H1 (cell line): ENCODE data around the gene NRP2. TPM values are rescaled to one million over a fixed set of nuclear protein-coding genes. Genes with fewer than 3 reads are reported as not detected.

Experiments
- CTCF ChIA-PET: fragments of 300-600 bp; sonication (Branson Sonifier 250); formaldehyde crosslinking; loops from one replicate; lab custom pipeline; 2021; ENCODE audit not compliant: partially characterized antibody; lab: Charles Lee
- POLR2A ChIA-PET: fragments of 300-600 bp; sonication (Branson Sonifier 250); formaldehyde crosslinking; loops from one replicate; lab custom pipeline; 2021; ENCODE audit warnings: inconsistent platforms; ENCODE audit not compliant: partially characterized antibody; lab: Charles Lee
- DNase-seq, 2 experiments: peaks; one replicate each; pipeline versions ENCODE4 v3.0.0 to v3.0.0-alpha.2; 2010 to 2022; ENCODE audit warnings: low spot score in 2 of 2, low read depth in 1 of 2, mixed read lengths in 1 of 2
- FAIRE-seq: peaks from 2 replicates; lab custom pipeline; 2011; peaks lifted over from hg19 to GRCh38; lab: Jason Lieb, UNC
- H2AFZ ChIP-seq: 2 replicates; pipeline ENCODE4 v1.8.1; 2012; ENCODE audit warnings: low read length, inconsistent platforms
- H2AK5ac ChIP-seq: 2 replicates; pipeline ENCODE4 v1.6.1; 2013; ENCODE audit warnings: low read depth, low read length
- H2BK120ac ChIP-seq: replicated peaks from 2 replicates; pipeline ENCODE3; 2013; ENCODE audit warnings: low read depth, low read length, inconsistent platforms
- H2BK12ac ChIP-seq: 2 replicates; pipeline ENCODE4 v1.6.1; 2013; ENCODE audit warnings: low read depth, low read length
- H2BK15ac ChIP-seq: 2 replicates; pipeline ENCODE4 v1.6.1; 2013; ENCODE audit warnings: low read length
- H2BK20ac ChIP-seq: 2 replicates; pipeline ENCODE4 v1.6.1; 2013; ENCODE audit warnings: low read length
- H2BK5ac ChIP-seq: 2 replicates; pipeline ENCODE4 v1.6.1; 2013; ENCODE audit warnings: low read depth, low read length
- H3K14ac ChIP-seq: 2 replicates; pipeline ENCODE4 v1.6.1; 2013; ENCODE audit warnings: inconsistent platforms; ENCODE audit not compliant: insufficient read length
- H3K18ac ChIP-seq: 2 replicates; pipeline ENCODE4 v1.6.1; 2013; ENCODE audit warnings: low read length; ENCODE audit errors: extremely low read depth
- H3K23ac ChIP-seq: 2 replicates; pipeline ENCODE4 v1.6.1; 2013; ENCODE audit warnings: inconsistent platforms; ENCODE audit not compliant: insufficient read length
- H3K23me2 ChIP-seq: 2 replicates; pipeline ENCODE4 v1.6.1; 2013; ENCODE audit warnings: low read depth, low read length
- H3K27ac ChIP-seq: 2 replicates; pipeline ENCODE4 v1.6.1; 2011; ENCODE audit warnings: low read depth, low read length, inconsistent platforms
- H3K27me3 ChIP-seq, 4 experiments: replicated peaks in 1 of 4; 1 replicate in 1 of 4; 2 replicates in 3 of 4; pipeline versions ENCODE4 v1.6.1 to v1.8.1; 2011 to 2013; ENCODE audit warnings: low read length in 3 of 4, mild to moderate bottlenecking in 3 of 4, inconsistent platforms in 2 of 4, mixed read lengths in 2 of 4, moderate library complexity in 1 of 4; ENCODE audit not compliant: control insufficient read depth in 3 of 4, insufficient read depth in 3 of 4; ENCODE audit errors: extremely low read depth in 1 of 4
- H3K36me3 ChIP-seq, 4 experiments: 2 replicates each; pipeline versions ENCODE4 v1.6.1 to v1.8.1; 2011 to 2013; ENCODE audit warnings: mild to moderate bottlenecking in 4 of 4, low read length in 3 of 4, moderate library complexity in 2 of 4, control low read depth in 1 of 4, inconsistent platforms in 1 of 4; ENCODE audit not compliant: insufficient read depth in 4 of 4, control insufficient read depth in 2 of 4
- H3K4ac ChIP-seq: replicated peaks from 2 replicates; pipeline ENCODE3; 2013; ENCODE audit warnings: low read length, low read depth, mixed read lengths, inconsistent platforms; ENCODE audit not compliant: insufficient read length
- H3K4me1 ChIP-seq, 4 experiments: replicated peaks in 1 of 4; 1 replicate in 1 of 4; 2 replicates in 3 of 4; pipeline versions ENCODE4 v1.6.1 to v1.8.1; 2011 to 2013; ENCODE audit warnings: low read length in 3 of 4, inconsistent platforms in 2 of 4, mixed read lengths in 1 of 4; ENCODE audit not compliant: insufficient read depth in 4 of 4, control insufficient read depth in 3 of 4
- H3K4me2 ChIP-seq, 2 experiments: 2 replicates each; pipeline versions ENCODE4 v1.6.1 to v1.8.1; 2011 to 2013; ENCODE audit warnings: low read depth in 2 of 2, low read length in 2 of 2, control low read depth in 1 of 2, inconsistent platforms in 1 of 2, mild to moderate bottlenecking in 1 of 2; ENCODE audit not compliant: insufficient read depth in 1 of 2
- H3K4me3 ChIP-seq, 4 experiments: fragments of 200-600, 300-600 bp in 1 of 4; sonication (generic), shearing (Covaris generic), sonication (Bioruptor Twin) in 1 of 4; 2 replicates each; pipeline versions ENCODE4 v1.5.1 to v1.8.1; 2011 to 2016; ENCODE audit warnings: low read length in 4 of 4, low read depth in 3 of 4, control low read depth in 2 of 4, inconsistent platforms in 2 of 4, mild to moderate bottlenecking in 2 of 4, mixed read lengths in 1 of 4, moderate library complexity in 1 of 4; ENCODE audit not compliant: insufficient read depth in 2 of 4; ENCODE audit errors: extremely low read depth in 1 of 4
- H3K56ac ChIP-seq: replicated peaks from 2 replicates; pipeline ENCODE3; 2013; ENCODE audit warnings: low read depth, mild to moderate bottlenecking, mixed read lengths, low read length, inconsistent platforms; ENCODE audit not compliant: insufficient read length
- H3K79me1 ChIP-seq: 2 replicates; pipeline ENCODE4 v1.6.1; 2013; ENCODE audit warnings: low read depth, low read length, control low read depth
- H3K79me2 ChIP-seq, 2 experiments: 2 replicates each; pipeline versions ENCODE4 v1.6.1 to v1.8.1; 2012 to 2013; ENCODE audit warnings: low read length in 2 of 2, mild to moderate bottlenecking in 2 of 2, inconsistent platforms in 1 of 2; ENCODE audit not compliant: insufficient read depth in 2 of 2, control insufficient read depth in 1 of 2
- H3K9ac ChIP-seq, 4 experiments: replicated peaks in 1 of 4; 1 replicate in 1 of 4; 2 replicates in 3 of 4; pipeline versions ENCODE4 v1.6.1 to v1.8.1; 2011 to 2013; ENCODE audit warnings: low read depth in 3 of 4, low read length in 3 of 4, control low read depth in 2 of 4, mild to moderate bottlenecking in 2 of 4, moderate library complexity in 2 of 4, inconsistent platforms in 1 of 4; ENCODE audit errors: extremely low read depth in 1 of 4
- H3K9me3 ChIP-seq, 2 experiments: 2 replicates each; pipeline versions ENCODE4 v1.6.1 to v1.8.1; 2012 to 2013; ENCODE audit warnings: mild to moderate bottlenecking in 2 of 2, moderate library complexity in 2 of 2, control low read depth in 1 of 2, inconsistent platforms in 1 of 2, low read depth in 1 of 2, low read length in 1 of 2, mixed read lengths in 1 of 2; ENCODE audit not compliant: insufficient read depth in 2 of 2
- H4K20me1 ChIP-seq, 2 experiments: replicated peaks in 1 of 2; 2 replicates each; pipeline versions ENCODE3 to v1.8.1; 2011 to 2013; ENCODE audit warnings: inconsistent platforms in 2 of 2, low read length in 2 of 2, mild to moderate bottlenecking in 1 of 2; ENCODE audit not compliant: insufficient read depth in 2 of 2, control insufficient read depth in 1 of 2
- H4K5ac ChIP-seq: 2 replicates; pipeline ENCODE4 v1.6.1; 2013; ENCODE audit warnings: low read length, low read depth, mixed read lengths, inconsistent platforms; ENCODE audit not compliant: insufficient read length
- H4K8ac ChIP-seq: 2 replicates; pipeline ENCODE4 v1.8.0; 2013; ENCODE audit warnings: mild to moderate bottlenecking, moderate library complexity, low read length, inconsistent platforms; ENCODE audit not compliant: insufficient read depth; ENCODE audit errors: extremely low read depth
- H4K91ac ChIP-seq: replicated peaks from 2 replicates; pipeline ENCODE3; 2013; ENCODE audit warnings: low read length, mixed read lengths, inconsistent platforms; ENCODE audit not compliant: insufficient read length
- CHD1 ChIP-seq: IDR thresholded peaks from 2 replicates; pipeline ENCODE4 v1.6.1; 2012; ENCODE audit warnings: low read depth, low read length, improper control_type of control experiment
- CHD2 ChIP-seq: IDR thresholded peaks from 2 replicates; pipeline ENCODE4 v1.6.1; 2012; ENCODE audit warnings: low read length, improper control_type of control experiment
- CTCF ChIP-seq, 3 experiments: IDR thresholded peaks; 1 replicate in 2 of 3; 2 replicates in 1 of 3; pipeline versions ENCODE4 v1.5.1 to v1.6.1; 2011; ENCODE audit warnings: low read length in 3 of 3, mild to moderate bottlenecking in 3 of 3, inconsistent platforms in 2 of 3, low read depth in 1 of 3, moderate library complexity in 1 of 3; ENCODE audit not compliant: insufficient read depth in 1 of 3; ENCODE audit errors: control extremely low read depth in 1 of 3
- FOSL1 ChIP-seq: IDR thresholded peaks from 2 replicates; pipeline ENCODE4 v1.6.1; 2011; ENCODE audit warnings: mild to moderate bottlenecking, low read depth, low read length, moderate library complexity; ENCODE audit not compliant: insufficient read depth
- KDM1A ChIP-seq: fragments of 200-600, 300-600 bp; sonication (generic); IDR thresholded peaks from 2 replicates; pipeline ENCODE4 v1.7.1; 2016; ENCODE audit warnings: mild to moderate bottlenecking, low read length, borderline replicate concordance
- NANOG ChIP-seq: IDR thresholded peaks from 2 replicates; pipeline ENCODE4 v1.6.1; 2011; ENCODE audit warnings: low read length, low read depth, mild to moderate bottlenecking, inconsistent platforms; ENCODE audit not compliant: insufficient read depth, poor library complexity, severe bottlenecking
- PHF8 ChIP-seq: fragments of 200-600 bp; sonication (generic); conservative IDR thresholded peaks from 2 replicates; pipeline ENCODE4 v1.7.1; 2012; ENCODE audit warnings: low read depth, mild to moderate bottlenecking, inconsistent platforms, low read length, moderate library complexity
- RAD21 ChIP-seq, 2 experiments: IDR thresholded peaks in 1 of 2; conservative IDR thresholded peaks in 1 of 2; 2 replicates each; pipeline ENCODE4 v1.6.1; 2011; ENCODE audit warnings: low read depth in 2 of 2, low read length in 2 of 2, improper control_type of control experiment in 1 of 2, inconsistent platforms in 1 of 2, mild to moderate bottlenecking in 1 of 2, moderate library complexity in 1 of 2
- SP4 ChIP-seq: IDR thresholded peaks from 2 replicates; pipeline ENCODE4 v1.6.1; 2012; ENCODE audit warnings: low read length, inconsistent platforms
- TCF12 ChIP-seq: IDR thresholded peaks from 2 replicates; pipeline ENCODE4 v1.6.1; 2011; ENCODE audit warnings: low read depth, mild to moderate bottlenecking, low read length
- ZNF274 ChIP-seq: IDR thresholded peaks from 2 replicates; pipeline ENCODE4 v1.7.0; 2012; ENCODE audit warnings: low read length, borderline replicate concordance; ENCODE audit errors: extremely low read depth
- WGBS, 2 experiments: shearing (Covaris generic) in 1 of 2; methylation state at CpG; one replicate each; pipeline versions ENCODE4 v1.1.6 to v1.1.7; 2013 to 2015; ENCODE audit warnings: low lambda C conversion rate in 2 of 2, mixed read lengths in 2 of 2, inconsistent platforms in 1 of 2, low coverage in 1 of 2, missing lambda C conversion rate in 1 of 2; ENCODE audit not compliant: insufficient replicate concordance in 2 of 2, insufficient coverage in 1 of 2, insufficient read length in 1 of 2; ENCODE audit errors: extremely low coverage in 1 of 2, missing lambda C conversion rate in 1 of 2; 5-methylcytosine and 5-hydroxymethylcytosine counted together
- polyA plus RNA-seq, 7 experiments: library from polyadenylated mRNA; depleted of rRNA in 3 of 7; stranded (reverse) in 5 of 7; unstranded in 2 of 7; fragments of >200 nt in 5 of 7; fragments of 200-250 nt in 2 of 7; gene quantifications; 1 replicate in 5 of 7; 2 replicates in 1 of 7; 4 replicates in 1 of 7; pipeline versions ENCODE4 v1.2.1 to v1.2.3, GENCODE V29; 2011 to 2013; ENCODE audit warnings: missing spikeins in 2 of 7, mixed read lengths in 2 of 7
- total RNA-seq: library from RNA; stranded (reverse); fragmentation: NEBNext Ultra II Directional; extraction: Animal tissue kit (Norgen Biotek cat#: 25700); gene quantifications from 2 replicates; pipeline ENCODE4 v1.2.1, GENCODE V29; 2021

Gene NRP2
- total and polyA plus RNA-seq, 2 of the 8 experiments (the other 6 are each of a cell fraction or from before 2014, with no cell fraction given): 32.0 to 37.8 TPM

GRCh38 chr2:205780645-205781044 lies 98.3 kb downstream of the NRP2 start:
- Histone ChIP-seq H4K8ac (no peak overlapping the region), H3K14ac (no peak overlapping the region), H2BK12ac (no peak overlapping the region), H3K4ac (no peak overlapping the region), H2AFZ (no peak overlapping the region), H2AK5ac (no peak overlapping the region), H3K4me2 (no peak overlapping the region), H3K4me1 (no peaks in the 10 kb centered on the region; a peak in 2 of 7 replicates), H3K4me3 (no peak overlapping the region), H3K79me1 (no peaks in the 10 kb centered on the region), H3K27ac (no peak overlapping the region), H2BK5ac (no peak overlapping the region), H3K36me3 (no peaks in the 10 kb centered on the region), H4K5ac (no peak overlapping the region), H3K27me3 (no peaks in the 10 kb centered on the region; a peak in 1 of 7 replicates), H3K23me2 (no peaks in the 10 kb centered on the region), H4K20me1 (no peaks in the 10 kb centered on the region), H3K18ac (no peak overlapping the region), H3K56ac (no peak overlapping the region), H4K91ac (no peak overlapping the region), H2BK15ac (no peak overlapping the region), H3K79me2 (no peaks in the 10 kb centered on the region), H2BK120ac (no peak overlapping the region), H3K9ac (no peak overlapping the region), H3K23ac (no peak overlapping the region), H2BK20ac (no peak overlapping the region), H3K9me3 (no peaks in the 10 kb centered on the region)
- DNase-seq (no peak), FAIRE-seq (no peak)
- 98% methylated on average over 2 of the region's 2 CpGs; no CpG with 5 or more reads in 1 of the 2 experiments for WGBS, 2 experiments
- ChIA-PET POLR2A (no interaction called here), CTCF (interaction anchor here (0.6 to 12.2 kb wide), 7 partner anchors 13 to 339 kb away, joined by 3 to 185 read pairs (median 4); no protein-coding TSS in a partner anchor)
- no peak for TF ChIP-seq RAD21 (IDR thresholded peaks at IDR 0.05 in 1 of 2, conservative IDR thresholded peaks at IDR 0.05 in 1 of 2; ENCODE audit: low read depth in 2 of 2, low read length in 2 of 2)
- TF ChIP-seq CTCF (IDR thresholded peaks at IDR 0.05; ENCODE audit: control extremely low read depth in 1 of 3, insufficient read depth in 1 of 3, low read depth in 1 of 3, low read length in 3 of 3): no peak
- TF ChIP-seq TCF12: no peak
- no peak for TF ChIP-seq FOSL1
- TF ChIP-seq CHD2: no peak
- TF ChIP-seq ZNF274: no peak
- no peak for TF ChIP-seq KDM1A
- no peak for TF ChIP-seq CHD1
- TF ChIP-seq PHF8: no peak
- no peak for TF ChIP-seq SP4
- TF ChIP-seq NANOG: no peak
